Uterus (tissue), 4 donors: ENCODE results near the gene CCDC40. TPM values are rescaled to one million over a fixed set of nuclear protein-coding genes. Genes with fewer than 3 reads are reported as not detected.

Experiments
- DNase-seq, 2 donors: peaks; one replicate each; pipeline ENCODE4 v3.0.0-alpha.2; 2019 to 2020
- H3K27ac ChIP-seq, 2 donors: fragments of 200-600 bp; sonication (generic); 1 replicate in 1 of 2; 2 replicates in 1 of 2; pipeline ENCODE4 v1.5.1; 2016 to 2018
- H3K27me3 ChIP-seq, 2 donors: fragments of 200-600 bp; sonication (generic); one replicate each; pipeline ENCODE4 v1.5.1; 2018 to 2019; ENCODE audit warnings: control low read depth in 1 of 2
- H3K36me3 ChIP-seq, 2 donors: fragments of 200-600 bp; sonication (generic); one replicate each; pipeline ENCODE4 v1.5.1; 2019; ENCODE audit warnings: control low read depth in 1 of 2
- H3K4me1 ChIP-seq, 2 donors: fragments of 200-600 bp; sonication (generic); one replicate each; pipeline ENCODE4 v1.5.1; 2018 to 2019; ENCODE audit warnings: control low read depth in 1 of 2
- H3K4me3 ChIP-seq, 2 donors: fragments of 200-600 bp; sonication (generic); 1 replicate in 1 of 2; 2 replicates in 1 of 2; pipeline ENCODE4 v1.5.1; 2018 to 2019; ENCODE audit warnings: mild to moderate bottlenecking in 1 of 2
- H3K9me3 ChIP-seq, 2 donors: fragments of 200-600 bp; sonication (generic); one replicate each; pipeline ENCODE4 v1.5.1; 2019; ENCODE audit warnings: control low read depth in 1 of 2
- POLR2A ChIP-seq, 2 donors: fragments of 450-650 bp; IDR thresholded peaks; one replicate each; pipeline ENCODE4 v1.6.1; 2016; ENCODE audit warnings: antibody characterized with exemption in 2 of 2, mild to moderate bottlenecking in 1 of 2, moderate library complexity in 1 of 2
- intact Hi-C: fragments of 100-400 bp; cut with DNase I; formaldehyde crosslinking; loops from one replicate; pipeline ENCODE4 v1.15.1; 2023; ENCODE audit warnings: low total_unique reads
- total RNA-seq, 4 donors: library from RNA; depleted of rRNA in 3 of 4; stranded (reverse); fragments of >200 nt in 3 of 4; gene quantifications; one replicate each; pipeline versions ENCODE4 v1.1.0 to v1.2.4, GENCODE V29; 2014 to 2023
- TF ChIP-seq, protein P1 (sequence below), 4 experiments: fragments of 200-600 bp in 2 of 4; fragments of 450-650 bp in 2 of 4; sonication (generic) in 2 of 4; IDR thresholded peaks; one replicate each; pipeline ENCODE4 v1.5.1; 2016 to 2019; ENCODE audit warnings: antibody characterized with exemption in 4 of 4, mild to moderate bottlenecking in 2 of 4, moderate library complexity in 1 of 4
- donor health status: DM: yes; HTN: yes; CAD: no.

Gene CCDC40
- total RNA-seq, 4 donors from 2014 or later, result 0.88 to 16.6 (median 4.8) TPM

DNA sequence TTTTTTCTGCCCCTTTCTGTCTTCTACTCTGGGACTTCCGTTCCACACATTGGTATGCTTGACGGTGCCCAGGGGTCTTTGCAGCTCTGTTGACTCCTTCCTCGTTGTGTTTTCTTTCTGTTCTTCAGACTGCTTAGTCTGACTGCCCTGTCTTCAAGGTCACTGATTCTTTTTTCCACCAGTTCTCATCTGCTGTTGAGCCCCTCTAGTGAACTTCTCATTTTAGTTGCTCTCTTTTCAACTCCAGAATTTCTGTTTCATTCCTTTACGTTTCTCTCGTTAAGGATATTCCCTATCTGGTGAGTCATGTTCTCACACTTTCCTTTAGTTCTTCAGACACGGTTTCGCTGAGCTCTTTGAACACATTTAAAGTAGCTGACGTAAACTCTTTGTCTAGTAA lies 78.7 kb downstream of the CCDC40 start:
- Histone ChIP-seq H3K9me3 (no peaks in the 10 kb centered on the region), H3K4me3 (no peak overlapping the region), H3K36me3 (no peaks in the 10 kb centered on the region), H3K4me1 (no peaks in the 10 kb centered on the region), H3K27me3 (no peaks in the 10 kb centered on the region), H3K27ac (no peak overlapping the region)
- intact Hi-C loops, result no loop called here
- TF ChIP-seq, protein P1, sequence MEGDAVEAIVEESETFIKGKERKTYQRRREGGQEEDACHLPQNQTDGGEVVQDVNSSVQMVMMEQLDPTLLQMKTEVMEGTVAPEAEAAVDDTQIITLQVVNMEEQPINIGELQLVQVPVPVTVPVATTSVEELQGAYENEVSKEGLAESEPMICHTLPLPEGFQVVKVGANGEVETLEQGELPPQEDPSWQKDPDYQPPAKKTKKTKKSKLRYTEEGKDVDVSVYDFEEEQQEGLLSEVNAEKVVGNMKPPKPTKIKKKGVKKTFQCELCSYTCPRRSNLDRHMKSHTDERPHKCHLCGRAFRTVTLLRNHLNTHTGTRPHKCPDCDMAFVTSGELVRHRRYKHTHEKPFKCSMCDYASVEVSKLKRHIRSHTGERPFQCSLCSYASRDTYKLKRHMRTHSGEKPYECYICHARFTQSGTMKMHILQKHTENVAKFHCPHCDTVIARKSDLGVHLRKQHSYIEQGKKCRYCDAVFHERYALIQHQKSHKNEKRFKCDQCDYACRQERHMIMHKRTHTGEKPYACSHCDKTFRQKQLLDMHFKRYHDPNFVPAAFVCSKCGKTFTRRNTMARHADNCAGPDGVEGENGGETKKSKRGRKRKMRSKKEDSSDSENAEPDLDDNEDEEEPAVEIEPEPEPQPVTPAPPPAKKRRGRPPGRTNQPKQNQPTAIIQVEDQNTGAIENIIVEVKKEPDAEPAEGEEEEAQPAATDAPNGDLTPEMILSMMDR (IDR thresholded peaks at IDR 0.05), result no peak
- TF ChIP-seq POLR2A (IDR thresholded peaks at IDR 0.05), result no peak
- no peak for DNase-seq

DNA sequence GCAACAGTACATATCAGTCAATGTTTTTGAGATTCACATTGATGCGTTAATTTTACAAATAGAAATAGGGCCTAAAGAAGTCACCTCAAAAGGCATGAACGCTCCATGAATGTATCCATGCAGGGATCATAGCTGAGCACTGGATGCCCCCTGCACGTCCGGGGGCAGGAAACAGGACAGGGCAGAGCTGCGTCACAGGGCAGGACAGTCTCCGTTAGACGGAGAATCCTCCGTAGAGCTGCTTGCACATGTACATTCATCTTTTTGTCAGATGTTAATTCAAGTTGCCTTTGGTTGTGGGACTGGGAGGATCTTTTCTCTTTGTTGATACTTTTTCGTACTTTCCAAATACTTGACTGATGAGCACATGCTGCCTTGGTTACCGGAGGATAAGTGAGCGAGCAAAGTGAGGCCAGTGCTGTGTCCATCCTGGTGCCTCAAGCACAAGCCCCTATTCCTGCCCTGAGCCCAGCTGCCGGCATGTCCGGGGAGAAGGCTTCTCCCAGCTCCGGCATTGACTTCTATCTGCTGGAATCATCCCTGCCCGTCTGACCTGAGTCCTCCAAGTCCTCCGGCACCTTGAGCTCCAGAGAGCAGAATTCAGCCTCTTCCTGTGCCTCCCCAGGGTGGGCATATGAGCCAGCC lies 80.0 kb downstream of the CCDC40 start:
- no peaks in the 10 kb centered on the region for H3K9me3 ChIP-seq
- TF ChIP-seq, protein P1 (IDR thresholded peaks at IDR 0.05), result no peak
- TF ChIP-seq POLR2A (IDR thresholded peaks at IDR 0.05), result no peak
- no peaks in the 10 kb centered on the region for H3K27me3 ChIP-seq
- no peak for DNase-seq
- H3K4me1 ChIP-seq, result no peaks in the 10 kb centered on the region
- H3K27ac ChIP-seq, result no peak overlapping the region
- intact Hi-C loops, result no loop called here
- no peaks in the 10 kb centered on the region for H3K36me3 ChIP-seq
- no peak overlapping the region for H3K4me3 ChIP-seq

DNA sequence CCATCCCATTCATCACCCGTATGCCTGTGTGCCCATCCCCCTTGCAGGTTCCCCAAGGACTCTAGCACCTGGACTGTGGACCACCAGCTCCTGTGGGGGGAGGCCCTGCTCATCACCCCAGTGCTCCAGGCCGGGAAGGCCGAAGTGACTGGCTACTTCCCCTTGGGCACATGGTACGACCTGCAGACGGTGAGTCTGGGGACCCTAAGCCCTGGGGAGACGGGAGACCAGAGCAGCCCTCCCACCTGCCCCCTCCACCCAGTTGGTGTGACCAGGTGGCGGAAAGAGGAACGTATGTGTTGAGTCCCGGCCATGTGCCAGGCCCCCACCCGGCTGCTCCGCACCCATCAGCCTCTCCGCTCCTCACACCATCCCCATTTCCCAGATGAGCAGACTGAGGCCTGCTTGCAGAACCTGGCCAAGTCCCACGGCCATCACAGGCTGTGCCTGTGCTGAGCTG lies 80.5 kb downstream of the CCDC40 start:
- H3K27ac ChIP-seq, result no peak overlapping the region
- no peaks in the 10 kb centered on the region for H3K9me3 ChIP-seq
- no peak for DNase-seq
- no peak overlapping the region for H3K4me3 ChIP-seq
- no peaks in the 10 kb centered on the region for H3K36me3 ChIP-seq
- H3K27me3 ChIP-seq, result no peaks in the 10 kb centered on the region
- H3K4me1 ChIP-seq, result no peaks in the 10 kb centered on the region
- TF ChIP-seq POLR2A (IDR thresholded peaks at IDR 0.05), result no peak
- TF ChIP-seq, protein P1 (IDR thresholded peaks at IDR 0.05), result no peak
- intact Hi-C loops, result no loop called here

DNA sequence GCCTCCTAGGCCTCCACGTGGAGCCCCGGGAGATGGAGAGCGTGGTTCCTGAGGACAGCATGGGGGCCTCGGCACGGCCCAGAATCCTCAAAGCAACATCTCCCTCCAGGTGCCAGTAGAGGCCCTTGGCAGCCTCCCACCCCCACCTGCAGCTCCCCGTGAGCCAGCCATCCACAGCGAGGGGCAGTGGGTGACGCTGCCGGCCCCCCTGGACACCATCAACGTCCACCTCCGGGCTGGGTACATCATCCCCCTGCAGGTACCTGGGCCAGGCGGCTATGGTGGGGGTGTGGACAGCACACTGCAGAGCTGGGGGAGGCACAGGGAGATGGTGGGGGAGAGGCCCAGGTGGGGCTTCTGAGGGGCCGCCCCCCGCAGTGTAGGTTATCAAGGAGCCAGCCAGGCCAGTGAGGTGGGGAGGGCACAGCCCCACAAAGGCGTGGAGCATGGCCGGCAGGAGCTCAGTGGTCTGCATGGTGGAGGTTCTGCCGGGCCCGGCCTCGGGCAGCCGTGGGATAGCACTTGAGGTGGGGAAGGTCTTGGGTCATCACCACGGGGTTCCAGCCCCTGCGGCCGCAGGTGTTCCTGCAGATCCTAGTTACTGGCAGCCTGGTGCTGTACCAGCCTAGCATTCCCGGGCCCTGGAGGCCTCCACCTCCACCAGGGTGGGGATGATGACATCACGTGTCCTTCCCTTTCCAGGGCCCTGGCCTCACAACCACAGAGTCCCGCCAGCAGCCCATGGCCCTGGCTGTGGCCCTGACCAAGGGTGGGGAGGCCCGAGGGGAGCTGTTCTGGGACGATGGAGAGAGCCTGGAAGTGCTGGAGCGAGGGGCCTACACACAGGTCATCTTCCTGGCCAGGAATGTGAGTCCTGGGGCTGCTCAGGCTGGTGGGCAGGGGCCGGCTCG lies 81.3 kb downstream of the CCDC40 start:
- TF ChIP-seq, protein P1 (IDR thresholded peaks at IDR 0.05), result no peak
- no peak for TF ChIP-seq POLR2A (IDR thresholded peaks at IDR 0.05)
- H3K27me3 ChIP-seq, result no peaks in the 10 kb centered on the region
- no peaks in the 10 kb centered on the region for H3K4me1 ChIP-seq
- H3K4me3 ChIP-seq, result no peak overlapping the region
- no peaks in the 10 kb centered on the region for H3K36me3 ChIP-seq
- no peak for DNase-seq
- no peak overlapping the region for H3K27ac ChIP-seq
- intact Hi-C loops, result no loop called here
- H3K9me3 ChIP-seq, result no peaks in the 10 kb centered on the region
